Right lobe of liver (tissue), 4 donors: Measurements from ENCODE around the gene PHF21B.

Experiments used
- CTCF ChIP-seq, 4 donors: fragments of 200-600 bp in 3 of 4; fragments of 450-650 bp in 1 of 4; IDR thresholded peaks; one replicate each; pipeline versions ENCODE4 v1.5.1 to v1.8.0; 2016 to 2022; ENCODE audit warnings: antibody characterized with exemption in 4 of 4, mild to moderate bottlenecking in 2 of 4
- POLR2A ChIP-seq: fragments of 450-650 bp; IDR thresholded peaks from one replicate; pipeline ENCODE4 v1.6.1; 2017; ENCODE audit warnings: antibody characterized with exemption, mild to moderate bottlenecking
- donor health status: DM: no; HTN: no; CAD: no.
- donor health status: DM: no; HTN: no; CAD: no.
- donor health status: DM: no; HTN: yes; CAD: no.

DNA sequence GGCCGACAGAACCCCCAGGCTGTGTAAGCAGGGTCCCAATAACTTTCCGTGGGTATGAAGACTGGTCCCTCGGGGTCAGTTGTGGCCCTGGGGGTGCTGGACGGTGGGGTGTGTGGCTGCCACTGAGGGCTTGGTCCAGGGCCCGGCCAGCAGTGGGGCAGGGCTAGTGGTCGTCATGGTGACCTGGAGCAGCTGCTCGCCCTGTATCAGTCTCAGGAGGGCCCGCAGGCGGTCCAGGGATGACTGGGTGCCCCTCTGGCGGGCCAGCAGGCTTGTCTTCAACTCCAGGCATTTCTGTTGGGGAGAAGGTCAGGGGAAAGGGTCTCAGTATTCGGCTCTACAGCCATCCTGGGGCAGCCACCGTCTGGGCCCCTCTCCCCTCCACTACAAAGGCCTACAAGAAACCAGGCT, 126.8 kb downstream of the PHF21B start:
- TF ChIP-seq CTCF (IDR thresholded peaks at IDR 0.05) (no peak), POLR2A (no peak)
